ENCODE data around the gene GHDC. TPM values are rescaled to one million over a fixed set of nuclear protein-coding genes. Genes with fewer than 3 reads are reported as not detected.
"Not testable (repeated sequence)": the region's sequence is repeated elsewhere in the genome, so short reads cannot be mapped to it uniquely, and the experiment has no call there.

Gene GHDC
- total RNA-seq, 2 donors from 2014 or later, result 45.8 to 56.1 TPM

GRCh38 chr17:42160531-42160910 lies 33.8 kb downstream of the GHDC start:
- ATAC-seq (ENCODE audit: insufficient number of reproducible peaks, low FRiP score, low read depth) (no peak), DNase-seq (ENCODE audit: low spot score) (no peak)
- Histone ChIP-seq H3K9me3 (no peaks in the 10 kb centered on the region), H3K4me1 (ENCODE audit: control insufficient read depth in 1 of 2, low read depth in 2 of 2) (peaks cover 0 to 2% of the 10 kb centered on the region in 2 donors), H3K4me3 (no peak overlapping the region), H3K27ac (no peak overlapping the region), H3K27me3 (replicated peaks; ENCODE audit: insufficient read depth) (no peaks in the 10 kb centered on the region), H3K36me3 (no peaks in the 10 kb centered on the region)
- TF ChIP-seq, protein P1, sequence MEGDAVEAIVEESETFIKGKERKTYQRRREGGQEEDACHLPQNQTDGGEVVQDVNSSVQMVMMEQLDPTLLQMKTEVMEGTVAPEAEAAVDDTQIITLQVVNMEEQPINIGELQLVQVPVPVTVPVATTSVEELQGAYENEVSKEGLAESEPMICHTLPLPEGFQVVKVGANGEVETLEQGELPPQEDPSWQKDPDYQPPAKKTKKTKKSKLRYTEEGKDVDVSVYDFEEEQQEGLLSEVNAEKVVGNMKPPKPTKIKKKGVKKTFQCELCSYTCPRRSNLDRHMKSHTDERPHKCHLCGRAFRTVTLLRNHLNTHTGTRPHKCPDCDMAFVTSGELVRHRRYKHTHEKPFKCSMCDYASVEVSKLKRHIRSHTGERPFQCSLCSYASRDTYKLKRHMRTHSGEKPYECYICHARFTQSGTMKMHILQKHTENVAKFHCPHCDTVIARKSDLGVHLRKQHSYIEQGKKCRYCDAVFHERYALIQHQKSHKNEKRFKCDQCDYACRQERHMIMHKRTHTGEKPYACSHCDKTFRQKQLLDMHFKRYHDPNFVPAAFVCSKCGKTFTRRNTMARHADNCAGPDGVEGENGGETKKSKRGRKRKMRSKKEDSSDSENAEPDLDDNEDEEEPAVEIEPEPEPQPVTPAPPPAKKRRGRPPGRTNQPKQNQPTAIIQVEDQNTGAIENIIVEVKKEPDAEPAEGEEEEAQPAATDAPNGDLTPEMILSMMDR (IDR thresholded peaks at IDR 0.05), result no peak

DNA sequence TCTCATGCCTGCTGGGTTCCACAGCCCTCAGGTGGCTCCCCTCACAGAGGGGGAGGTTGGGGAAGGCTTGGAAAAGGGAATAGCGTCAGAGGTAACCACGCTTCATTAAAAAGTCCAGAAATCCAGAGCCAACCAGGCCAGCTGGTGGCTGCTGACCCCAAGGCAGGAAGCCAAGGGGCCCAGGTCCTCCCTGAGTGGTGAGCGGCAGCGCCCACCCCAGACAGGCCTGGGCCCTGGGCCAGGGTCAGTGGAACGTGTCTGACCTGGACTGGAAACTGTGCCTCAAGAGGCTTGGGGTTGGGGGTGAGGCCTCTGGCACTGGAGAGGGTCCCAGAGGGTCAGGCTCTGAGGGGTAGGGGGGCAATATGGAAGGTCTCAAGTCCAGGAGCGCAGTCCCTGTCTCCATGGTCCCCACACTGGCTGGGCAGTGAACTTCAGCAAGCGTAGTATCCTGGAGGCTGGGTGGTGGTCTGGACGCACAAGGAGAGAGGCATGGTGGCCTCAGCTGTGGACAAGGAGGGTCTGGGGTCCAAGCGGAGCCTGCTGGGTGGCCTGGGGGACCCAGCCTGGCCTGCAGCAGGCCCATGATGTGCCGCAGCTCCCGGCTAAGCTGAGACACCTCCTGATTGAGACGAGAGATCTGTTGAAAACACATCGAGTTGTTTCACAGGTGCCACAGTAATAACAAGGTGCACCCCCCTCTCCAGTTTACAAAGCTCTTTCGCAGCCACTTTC lies 34.3 kb downstream of the GHDC start:
- H3K27me3 ChIP-seq (replicated peaks; ENCODE audit: insufficient read depth), result no peaks in the 10 kb centered on the region
- H3K4me3 ChIP-seq, result no peak overlapping the region
- DNase-seq (ENCODE audit: low spot score) (no peak), ATAC-seq (ENCODE audit: insufficient number of reproducible peaks, low FRiP score, low read depth) (no peak)
- TF ChIP-seq, protein P1 (IDR thresholded peaks at IDR 0.05), result no peak
- H3K9me3 ChIP-seq, result no peaks in the 10 kb centered on the region
- H3K4me1 ChIP-seq (ENCODE audit: control insufficient read depth in 1 of 2, low read depth in 2 of 2), result peaks cover 0 to 5% of the 10 kb centered on the region in 2 donors
- no peak overlapping the region for H3K27ac ChIP-seq
- no peaks in the 10 kb centered on the region for H3K36me3 ChIP-seq

- Histone ChIP-seq H3K9me3 (no peaks in the 10 kb centered on the region), H3K4me3 (peak overlapping the region; percentile 97), H3K27me3 (replicated peaks; ENCODE audit: insufficient read depth) (no peaks in the 10 kb centered on the region), H3K4me1 (ENCODE audit: control insufficient read depth in 1 of 2, low read depth in 2 of 2) (peaks cover 19 to 33% of the 10 kb centered on the region in 2 donors), H3K36me3 (no peaks in the 10 kb centered on the region), H3K27ac (no peak overlapping the region)
- TF ChIP-seq, protein P1 (IDR thresholded peaks at IDR 0.05), result no peak
- no peak for DNase-seq (ENCODE audit: low spot score)
- ATAC-seq (ENCODE audit: insufficient number of reproducible peaks, low FRiP score, low read depth), result no peak
These were observed 38.7 kb downstream of the GHDC start for GRCh38 chr17:42155614-42156045.

DNA sequence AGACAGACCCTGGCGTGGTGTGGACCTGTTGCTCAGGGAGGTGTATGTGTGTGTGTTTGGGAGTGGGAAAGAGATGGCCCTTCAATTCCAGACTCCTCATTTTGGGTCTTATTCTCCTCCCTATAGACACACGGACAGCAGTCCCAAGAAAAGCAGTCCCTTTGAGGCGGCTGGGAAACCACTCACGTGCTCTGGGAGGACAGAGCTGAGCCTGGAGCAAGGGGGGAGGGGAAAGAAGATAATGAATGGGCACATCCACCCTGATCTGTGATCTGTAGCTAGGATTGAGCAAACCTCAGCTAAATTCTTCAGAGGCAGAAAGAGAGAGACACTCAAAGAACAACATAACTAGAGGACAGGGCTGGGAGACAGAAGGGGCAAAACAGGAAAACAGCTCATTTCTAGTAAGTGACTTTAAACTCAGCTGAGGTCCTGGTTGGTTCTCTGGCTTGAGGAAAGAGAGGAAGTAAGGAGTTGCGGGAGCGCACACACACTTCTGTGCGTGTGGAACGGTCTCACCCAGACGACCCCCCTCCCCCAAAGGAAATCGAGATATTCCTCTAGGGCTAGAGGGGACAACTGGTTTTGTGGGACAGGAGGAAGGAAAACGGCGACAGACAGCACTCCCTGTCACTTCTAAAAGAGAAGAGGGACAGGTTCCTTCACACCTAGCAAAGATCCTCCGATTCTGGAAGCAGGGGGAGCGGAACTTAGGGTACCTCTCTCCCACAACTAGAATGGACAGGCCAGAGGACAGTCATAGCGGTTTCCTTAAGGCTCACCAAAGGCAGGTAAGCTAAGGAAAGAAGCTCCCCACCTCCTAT lies 40.2 kb downstream of the GHDC start:
- H3K27me3 ChIP-seq (replicated peaks; ENCODE audit: insufficient read depth), result no peaks in the 10 kb centered on the region
- peak; percentile 27 for ATAC-seq (ENCODE audit: insufficient number of reproducible peaks, low FRiP score, low read depth)
- peaks cover 19 to 43% of the 10 kb centered on the region in 2 donors for H3K4me1 ChIP-seq (ENCODE audit: control insufficient read depth in 1 of 2, low read depth in 2 of 2)
- TF ChIP-seq, protein P1 (IDR thresholded peaks at IDR 0.05), result no peak
- no peaks in the 10 kb centered on the region for H3K9me3 ChIP-seq
- peak overlapping the region; percentile 97 for H3K4me3 ChIP-seq
- DNase-seq (ENCODE audit: low spot score), result no peak
- no peaks in the 10 kb centered on the region for H3K36me3 ChIP-seq
- peak overlapping the region; percentile 75 to 83 for H3K27ac ChIP-seq

GRCh38 chr17:42146911-42147607 lies 47.2 kb downstream of the GHDC start:
- no peak overlapping the region for H3K27ac ChIP-seq
- H3K36me3 ChIP-seq, result peaks cover 12% of the 10 kb centered on the region
- TF ChIP-seq, protein P1 (IDR thresholded peaks at IDR 0.05), result no peak
- DNase-seq (ENCODE audit: low spot score), result no peak
- H3K27me3 ChIP-seq (replicated peaks; ENCODE audit: insufficient read depth), result no peaks in the 10 kb centered on the region
- no peaks in the 10 kb centered on the region for H3K9me3 ChIP-seq
- H3K4me1 ChIP-seq (ENCODE audit: control insufficient read depth in 1 of 2, low read depth in 2 of 2), result peaks cover 16 to 32% of the 10 kb centered on the region in 2 donors
- ATAC-seq (ENCODE audit: insufficient number of reproducible peaks, low FRiP score, low read depth), result no peak
- H3K4me3 ChIP-seq, result no peak overlapping the region

DNA sequence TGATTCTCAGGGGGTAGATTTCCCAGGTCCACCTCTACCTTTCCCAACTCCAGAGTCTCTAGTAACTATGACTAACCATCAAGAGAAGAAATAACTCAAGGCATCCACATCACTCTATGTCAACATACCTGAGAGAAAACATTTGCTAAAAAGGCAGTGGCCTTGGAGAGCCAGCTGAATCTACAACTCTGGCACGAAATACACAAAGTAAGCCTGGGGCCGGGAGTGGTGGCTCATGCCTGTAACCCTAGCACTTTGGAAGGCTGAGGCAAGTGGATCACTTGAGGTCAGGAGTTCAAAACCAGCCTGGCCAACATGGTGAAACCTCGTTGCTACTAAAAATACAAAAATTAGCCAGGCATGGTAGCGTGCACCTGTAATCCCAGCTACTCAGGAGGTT lies 51.2 kb downstream of the GHDC start:
- H3K27me3 ChIP-seq (replicated peaks; ENCODE audit: insufficient read depth); DNase-seq (ENCODE audit: low spot score); H3K4me3 ChIP-seq; H3K9me3 ChIP-seq; ATAC-seq (ENCODE audit: insufficient number of reproducible peaks, low FRiP score, low read depth): not testable (repeated sequence)
- peaks cover 30 to 39% of the 10 kb centered on the region in 2 donors for H3K4me1 ChIP-seq (ENCODE audit: control insufficient read depth in 1 of 2, low read depth in 2 of 2)
- peak overlapping the region; percentile 24 to 56 for H3K27ac ChIP-seq
- H3K36me3 ChIP-seq, result peaks cover 12% of the 10 kb centered on the region

Data from thoracic aorta (tissue), 2 donors.